Nephron progenitor cell (in vitro differentiated cells): ENCODE measurements around the gene CCDC34.

Experiments used
- DNase-seq: peaks from one replicate; pipeline ENCODE4 v3.0.0; 2021
- H3K27ac Mint-ChIP-seq: 2 replicates; pipeline ENCODE4 v1.8.0; 2021; ENCODE audit warnings: mild to moderate bottlenecking, moderate library complexity, mixed read lengths
- H3K27me3 Mint-ChIP-seq: 2 replicates; pipeline ENCODE4 v1.8.0; 2021; ENCODE audit warnings: mild to moderate bottlenecking, low read depth, mixed read lengths; ENCODE audit not compliant: poor library complexity
- H3K36me3 Mint-ChIP-seq: 2 replicates; pipeline ENCODE4 v1.8.0; 2021; ENCODE audit warnings: low read depth, mixed read lengths
- H3K4me1 Mint-ChIP-seq: 2 replicates; pipeline ENCODE4 v1.8.0; 2021; ENCODE audit warnings: mixed read lengths
- H3K4me3 Mint-ChIP-seq: 2 replicates; pipeline ENCODE4 v1.8.0; 2021; ENCODE audit warnings: mild to moderate bottlenecking, moderate library complexity, mixed read lengths
- H3K9me3 Mint-ChIP-seq: 2 replicates; pipeline ENCODE4 v1.8.0; 2021; ENCODE audit warnings: mild to moderate bottlenecking, moderate library complexity, mixed read lengths
- TF ChIP-seq, protein P1 (sequence below): fragments of 200-600 bp; sonication (generic); IDR thresholded peaks from 2 replicates; pipeline ENCODE4 v1.5.0; 2021; ENCODE audit warnings: antibody characterized with exemption

Gene CCDC34, protein sequence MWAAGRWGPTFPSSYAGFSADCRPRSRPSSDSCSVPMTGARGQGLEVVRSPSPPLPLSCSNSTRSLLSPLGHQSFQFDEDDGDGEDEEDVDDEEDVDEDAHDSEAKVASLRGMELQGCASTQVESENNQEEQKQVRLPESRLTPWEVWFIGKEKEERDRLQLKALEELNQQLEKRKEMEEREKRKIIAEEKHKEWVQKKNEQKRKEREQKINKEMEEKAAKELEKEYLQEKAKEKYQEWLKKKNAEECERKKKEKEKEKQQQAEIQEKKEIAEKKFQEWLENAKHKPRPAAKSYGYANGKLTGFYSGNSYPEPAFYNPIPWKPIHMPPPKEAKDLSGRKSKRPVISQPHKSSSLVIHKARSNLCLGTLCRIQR

DNA sequence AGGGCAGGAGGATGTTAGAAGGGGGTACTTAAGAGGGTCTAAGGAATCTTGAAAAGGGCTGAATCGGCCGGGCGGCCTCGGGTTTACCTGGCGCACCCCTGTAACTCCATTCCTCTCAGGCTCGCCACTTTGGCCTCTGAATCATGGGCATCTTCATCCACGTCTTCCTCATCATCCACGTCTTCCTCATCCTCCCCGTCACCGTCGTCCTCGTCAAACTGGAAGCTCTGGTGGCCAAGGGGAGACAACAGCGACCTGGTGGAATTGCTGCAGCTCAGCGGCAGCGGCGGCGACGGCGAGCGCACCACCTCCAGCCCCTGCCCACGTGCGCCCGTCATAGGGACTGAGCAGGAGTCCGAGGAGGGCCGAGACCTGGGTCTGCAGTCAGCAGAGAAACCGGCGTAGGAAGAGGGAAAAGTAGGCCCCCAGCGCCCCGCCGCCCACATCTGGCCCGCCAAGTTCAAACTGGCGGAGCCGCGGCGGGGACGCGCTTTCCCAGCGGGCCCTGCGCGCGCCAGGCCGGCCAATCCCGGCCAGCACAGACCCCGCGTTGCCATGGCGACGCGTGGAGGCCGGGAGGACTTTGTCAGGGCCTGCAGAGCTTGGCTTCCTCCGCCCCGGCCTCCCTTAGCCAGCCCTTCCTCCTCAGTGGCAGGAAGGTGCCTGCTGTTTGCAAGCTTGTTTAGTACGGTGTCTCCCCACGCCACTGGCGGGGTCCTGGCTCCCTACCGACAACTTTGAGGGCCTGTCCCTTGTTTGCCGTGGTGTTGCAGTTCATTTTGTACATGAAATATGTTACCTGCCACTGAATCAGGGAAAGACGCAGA, at the start of gene CCDC34:
Gene CCDC34 (minus strand): TSS at position 467 of the 827 bp plus-strand sequence. CDS start 21 bp downstream, at position 446.
- TF ChIP-seq, protein P1, sequence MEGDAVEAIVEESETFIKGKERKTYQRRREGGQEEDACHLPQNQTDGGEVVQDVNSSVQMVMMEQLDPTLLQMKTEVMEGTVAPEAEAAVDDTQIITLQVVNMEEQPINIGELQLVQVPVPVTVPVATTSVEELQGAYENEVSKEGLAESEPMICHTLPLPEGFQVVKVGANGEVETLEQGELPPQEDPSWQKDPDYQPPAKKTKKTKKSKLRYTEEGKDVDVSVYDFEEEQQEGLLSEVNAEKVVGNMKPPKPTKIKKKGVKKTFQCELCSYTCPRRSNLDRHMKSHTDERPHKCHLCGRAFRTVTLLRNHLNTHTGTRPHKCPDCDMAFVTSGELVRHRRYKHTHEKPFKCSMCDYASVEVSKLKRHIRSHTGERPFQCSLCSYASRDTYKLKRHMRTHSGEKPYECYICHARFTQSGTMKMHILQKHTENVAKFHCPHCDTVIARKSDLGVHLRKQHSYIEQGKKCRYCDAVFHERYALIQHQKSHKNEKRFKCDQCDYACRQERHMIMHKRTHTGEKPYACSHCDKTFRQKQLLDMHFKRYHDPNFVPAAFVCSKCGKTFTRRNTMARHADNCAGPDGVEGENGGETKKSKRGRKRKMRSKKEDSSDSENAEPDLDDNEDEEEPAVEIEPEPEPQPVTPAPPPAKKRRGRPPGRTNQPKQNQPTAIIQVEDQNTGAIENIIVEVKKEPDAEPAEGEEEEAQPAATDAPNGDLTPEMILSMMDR = no peak
- Mint-ChIP-seq H3K36me3 (peaks cover 39% of the 10 kb centered on the region), H3K4me3 (peak within 1 kb of the TSS; percentile 97), H3K9me3 (no peaks in the 10 kb centered on the region), H3K27me3 (peaks cover 7% of the 10 kb centered on the region), H3K27ac (peak within 1 kb of the TSS; percentile 99), H3K4me1 (peaks cover 65% of the 10 kb centered on the region)
- peak; percentile 95 for DNase-seq

DNA sequence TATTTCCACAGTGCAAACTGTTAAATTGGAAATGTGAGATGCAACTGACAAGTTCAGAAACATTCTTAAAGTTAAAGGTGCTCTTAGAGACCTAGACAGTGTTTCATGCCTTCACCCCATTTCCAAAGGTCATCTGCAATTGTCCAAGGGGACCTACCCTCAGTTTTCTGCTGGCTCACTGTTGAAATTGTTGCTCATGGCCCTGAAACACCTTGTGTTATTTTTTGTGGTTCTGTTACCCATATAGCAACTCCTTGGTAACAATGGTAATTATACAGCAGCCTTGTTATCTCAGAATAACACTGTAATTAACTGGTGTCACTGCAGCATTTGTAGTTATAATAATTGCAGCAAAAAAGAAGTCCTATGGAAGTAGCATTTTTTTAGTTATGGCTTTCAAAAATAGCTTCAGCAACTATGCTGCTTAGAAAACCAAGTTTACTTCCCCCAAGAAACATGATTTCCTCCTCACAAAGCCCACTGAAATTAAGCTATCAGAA, 49.2 kb upstream of the CCDC34 start:
- Mint-ChIP-seq H3K27ac (peak overlapping the region; percentile 18), H3K4me3 (no peak overlapping the region), H3K36me3 (peaks cover 25% of the 10 kb centered on the region), H3K9me3 (no peaks in the 10 kb centered on the region), H3K4me1 (peaks cover 49% of the 10 kb centered on the region), H3K27me3 (no peaks in the 10 kb centered on the region)
- no peak for DNase-seq
- TF ChIP-seq, protein P1 = no peak

- Mint-ChIP-seq H3K9me3 (no peaks in the 10 kb centered on the region), H3K27ac (no peak overlapping the region), H3K4me1 (peaks cover 40% of the 10 kb centered on the region), H3K27me3 (no peaks in the 10 kb centered on the region), H3K4me3 (no peak overlapping the region), H3K36me3 (peaks cover 25% of the 10 kb centered on the region)
- TF ChIP-seq, protein P1 = no peak
- no peak for DNase-seq
Measured at GRCh38 chr11:27411328-27411727, 48.3 kb upstream of the CCDC34 start.

DNA sequence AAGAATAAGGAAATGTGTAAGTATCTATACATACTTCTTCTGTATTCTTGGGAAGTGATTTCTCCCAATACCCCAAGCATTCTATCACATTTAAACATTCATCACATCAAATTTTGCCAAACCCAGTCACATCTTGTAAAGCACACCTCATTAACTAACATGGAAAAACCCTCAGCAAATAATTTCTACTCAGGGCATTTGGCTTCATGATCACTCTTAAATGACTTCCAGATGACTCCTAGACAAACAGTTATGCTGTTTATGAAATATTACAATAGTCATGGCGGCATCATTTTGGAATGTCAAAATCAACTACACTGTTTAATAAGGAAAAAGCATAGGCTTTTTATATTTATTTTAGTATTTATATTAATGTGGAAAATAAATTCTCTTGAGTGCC, 47.3 kb upstream of the CCDC34 start:
- TF ChIP-seq, protein P1 = no peak
- Mint-ChIP-seq H3K4me1 (peaks cover 29% of the 10 kb centered on the region), H3K9me3 (no peaks in the 10 kb centered on the region), H3K4me3 (no peak overlapping the region), H3K27ac (no peak overlapping the region), H3K36me3 (peaks cover 25% of the 10 kb centered on the region), H3K27me3 (no peaks in the 10 kb centered on the region)
- no peak for DNase-seq

- DNase-seq = no peak
- Mint-ChIP-seq H3K9me3 (no peaks in the 10 kb centered on the region), H3K4me3 (no peak overlapping the region)
Measured at GRCh38 chr11:27409742-27410141, 46.7 kb upstream of the CCDC34 start.

More at GRCh38 chr11:27409742-27410141, 46.7 kb upstream of the CCDC34 start:
- Mint-ChIP-seq H3K4me1 (peaks cover 24% of the 10 kb centered on the region), H3K27ac (peak overlapping the region; percentile 0), H3K27me3 (no peaks in the 10 kb centered on the region), H3K36me3 (peaks cover 25% of the 10 kb centered on the region)
- TF ChIP-seq, protein P1 = no peak
